Iris pigment epithelial cell (primary cell): ENCODE measurements around the gene CSNK1A1.
"Not testable (repeated sequence)": the region's sequence is repeated elsewhere in the genome, so short reads cannot be mapped to it uniquely, and the experiment has no call there.

Source experiments
- DNase-seq: peaks from one replicate; pipeline ENCODE4 v3.0.0-alpha.2; 2011; ENCODE audit warnings: low read depth

The CSNK1A1 gene

GRCh38 chr5:149453618-149454415, 97.4 kb downstream of the CSNK1A1 start:
- DNase-seq = no peak

GRCh38 chr5:149452665-149453617, 98.3 kb downstream of the CSNK1A1 start:
- peak; percentile 97 for DNase-seq

- DNase-seq = peak; percentile 68
Measured at GRCh38 chr5:149452007-149452664, 99.1 kb downstream of the CSNK1A1 start.

GRCh38 chr5:149450199-149450598, 101.0 kb downstream of the CSNK1A1 start:
- DNase-seq = peak; percentile 84

- DNase-seq = peak; percentile 59
Measured at GRCh38 chr5:149448831-149449714, 102.2 kb downstream of the CSNK1A1 start.

- DNase-seq = no peak
Measured at GRCh38 chr5:149448431-149448830, 102.8 kb downstream of the CSNK1A1 start.

GRCh38 chr5:149447373-149448367, 103.6 kb downstream of the CSNK1A1 start:
- DNase-seq = no peak

- not testable (repeated sequence) for DNase-seq
Measured at GRCh38 chr5:149446794-149447193, 104.4 kb downstream of the CSNK1A1 start.

- peak; percentile 89 for DNase-seq
Measured at GRCh38 chr5:149445739-149446369, 105.4 kb downstream of the CSNK1A1 start.

GRCh38 chr5:149445343-149445738, 105.9 kb downstream of the CSNK1A1 start:
- no peak for DNase-seq

GRCh38 chr5:149444430-149444829, 106.8 kb downstream of the CSNK1A1 start:
- not testable (repeated sequence) for DNase-seq

- DNase-seq = no peak
Measured at GRCh38 chr5:149443210-149443609, 108.0 kb downstream of the CSNK1A1 start.

- DNase-seq = peak; percentile 52
Measured at GRCh38 chr5:149442563-149443182, 108.6 kb downstream of the CSNK1A1 start.
